GM21390 (cell line): ENCODE data around the gene RNF13.
"Not testable (repeated sequence)": the region's sequence is repeated elsewhere in the genome, so short reads cannot be mapped to it uniquely, and the experiment has no call there.

Source experiments
- ATAC-seq: cut with Tn5 transposase; IDR thresholded peaks from one replicate; pipeline ENCODE4 v1.9.1; 2021; ENCODE audit not compliant: unreplicated experiment

The RNF13 gene

GRCh38 chr3:149892371-149892770, 79.4 kb downstream of the RNF13 start:
- no peak for ATAC-seq

GRCh38 chr3:149894205-149894604, 81.2 kb downstream of the RNF13 start:
- no peak for ATAC-seq

GRCh38 chr3:149895339-149895738, 82.3 kb downstream of the RNF13 start:
- ATAC-seq: no peak

- no peak for ATAC-seq
These were observed 82.8 kb downstream of the RNF13 start for GRCh38 chr3:149895769-149896168.

- ATAC-seq: no peak
These were observed 85.8 kb downstream of the RNF13 start for GRCh38 chr3:149898771-149899170.

GRCh38 chr3:149900322-149900721, 87.3 kb downstream of the RNF13 start:
- ATAC-seq: no peak

GRCh38 chr3:149901770-149902169, 88.8 kb downstream of the RNF13 start:
- no peak for ATAC-seq

GRCh38 chr3:149902498-149903139, 89.6 kb downstream of the RNF13 start:
- no peak for ATAC-seq

GRCh38 chr3:149906036-149906435, 93.0 kb downstream of the RNF13 start:
- ATAC-seq: no peak

- ATAC-seq: no peak
These were observed 95.5 kb downstream of the RNF13 start for GRCh38 chr3:149908424-149908957.

GRCh38 chr3:149909923-149910322, 96.9 kb downstream of the RNF13 start:
- ATAC-seq: no peak

GRCh38 chr3:149917124-149917667, 104.2 kb downstream of the RNF13 start:
- ATAC-seq: no peak

GRCh38 chr3:149919509-149919908, 106.5 kb downstream of the RNF13 start:
- no peak for ATAC-seq

- no peak for ATAC-seq
These were observed 107.1 kb downstream of the RNF13 start for GRCh38 chr3:149920119-149920518.

GRCh38 chr3:149933008-149933407, 120.0 kb downstream of the RNF13 start:
- ATAC-seq: no peak

GRCh38 chr3:149933858-149934257, 120.8 kb downstream of the RNF13 start:
- ATAC-seq: peak; percentile 63

GRCh38 chr3:149934524-149934923, 121.5 kb downstream of the RNF13 start:
- no peak for ATAC-seq

- no peak for ATAC-seq
These were observed 123.8 kb downstream of the RNF13 start for GRCh38 chr3:149936812-149937230.

- ATAC-seq: not testable (repeated sequence)
These were observed 125.5 kb downstream of the RNF13 start for GRCh38 chr3:149938392-149939055.

GRCh38 chr3:149941186-149941585, 128.2 kb downstream of the RNF13 start:
- no peak for ATAC-seq

- no peak for ATAC-seq
These were observed 128.9 kb downstream of the RNF13 start for GRCh38 chr3:149941946-149942345.

- no peak for ATAC-seq
These were observed 129.4 kb downstream of the RNF13 start for GRCh38 chr3:149942409-149942808.
